IPS-NIHi7 (cell line): ENCODE data around the gene SLC25A31.

ENCODE experiments used
- DNase-seq: peaks from one replicate; pipeline ENCODE4 v3.0.0; 2012; ENCODE audit warnings: mixed read lengths; ENCODE audit errors: extremely low spot score

The SLC25A31 gene

DNA sequence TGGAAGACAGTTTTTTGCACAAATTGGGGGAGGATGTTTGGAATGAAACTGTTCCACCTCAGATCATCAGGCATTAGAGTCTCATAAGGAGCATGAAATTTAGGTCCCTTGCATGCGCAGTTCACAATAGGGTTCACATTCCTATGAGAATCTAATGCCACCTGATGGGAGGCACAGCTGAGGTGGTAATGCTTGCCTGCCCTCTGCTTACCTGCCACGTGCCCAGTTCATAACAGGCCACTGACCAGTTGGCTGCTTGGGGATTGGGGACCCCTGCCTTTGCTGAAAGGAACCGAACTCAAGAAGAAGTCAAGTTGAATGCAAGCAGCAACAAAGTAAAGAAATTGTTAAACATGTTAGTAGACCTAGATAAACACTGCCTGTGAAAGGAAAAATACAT, 47.3 kb downstream of the SLC25A31 start:
- no peak for DNase-seq

- no peak for DNase-seq
Observed at GRCh38 chr4:127778102-127778501, 47.9 kb downstream of the SLC25A31 start.

DNA sequence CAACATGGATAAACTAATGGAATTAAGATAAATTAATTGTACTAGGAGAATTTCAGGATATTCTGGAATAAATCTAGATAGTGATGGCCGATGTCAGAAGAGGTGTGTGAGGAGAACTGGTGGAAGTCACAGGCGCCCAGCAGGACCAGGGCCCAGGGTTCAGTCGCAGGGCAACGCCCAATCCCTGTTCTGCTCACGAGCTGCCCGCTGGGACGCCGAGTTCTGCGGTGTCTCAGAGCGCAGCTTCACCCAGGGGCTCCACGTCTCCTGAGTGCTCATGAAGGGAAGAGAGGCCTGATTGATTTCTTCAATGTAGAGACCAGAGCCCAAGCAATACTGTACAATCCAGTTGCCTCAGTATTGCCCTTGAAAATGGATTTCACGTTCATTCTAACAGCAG, 50.4 kb downstream of the SLC25A31 start:
- DNase-seq: no peak

DNA sequence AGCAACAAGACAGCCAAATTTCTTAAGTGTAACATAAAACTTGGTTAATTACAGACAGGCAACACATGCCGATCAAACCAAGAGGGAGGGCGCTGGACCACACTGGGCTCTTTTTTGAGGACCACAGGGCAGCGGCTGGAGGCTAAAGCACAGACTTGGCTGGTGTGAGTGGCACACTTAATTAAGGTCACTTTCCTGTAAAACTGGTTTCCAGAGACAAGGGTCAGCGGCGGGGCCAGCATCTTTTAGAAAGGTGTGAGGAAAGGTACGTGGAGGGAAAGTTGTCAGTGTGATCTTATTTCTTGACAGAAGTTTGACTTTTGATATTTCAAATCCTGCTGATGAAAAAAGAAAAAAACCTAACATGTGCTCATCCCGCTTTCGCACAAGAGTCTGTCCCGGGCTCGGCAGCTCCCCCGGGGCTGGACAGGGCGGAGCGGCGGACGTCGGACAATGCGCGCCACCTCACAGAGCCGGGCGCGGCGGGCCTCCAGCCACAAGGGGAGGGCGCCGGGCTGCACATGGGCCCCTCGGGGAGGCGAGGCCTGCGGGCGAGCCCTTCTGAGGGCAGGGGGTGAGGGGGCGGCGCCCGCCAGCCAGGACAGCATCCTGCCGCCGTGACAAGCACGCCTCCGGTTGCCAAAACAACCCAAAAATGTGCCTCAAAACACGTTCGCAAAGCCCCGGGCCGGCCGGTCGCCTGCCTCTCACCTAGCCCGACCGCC, 51.3 kb downstream of the SLC25A31 start:
- DNase-seq: peak; percentile 59

- DNase-seq: peak; percentile 96
Observed at GRCh38 chr4:127782025-127782274, 51.8 kb downstream of the SLC25A31 start.

DNA sequence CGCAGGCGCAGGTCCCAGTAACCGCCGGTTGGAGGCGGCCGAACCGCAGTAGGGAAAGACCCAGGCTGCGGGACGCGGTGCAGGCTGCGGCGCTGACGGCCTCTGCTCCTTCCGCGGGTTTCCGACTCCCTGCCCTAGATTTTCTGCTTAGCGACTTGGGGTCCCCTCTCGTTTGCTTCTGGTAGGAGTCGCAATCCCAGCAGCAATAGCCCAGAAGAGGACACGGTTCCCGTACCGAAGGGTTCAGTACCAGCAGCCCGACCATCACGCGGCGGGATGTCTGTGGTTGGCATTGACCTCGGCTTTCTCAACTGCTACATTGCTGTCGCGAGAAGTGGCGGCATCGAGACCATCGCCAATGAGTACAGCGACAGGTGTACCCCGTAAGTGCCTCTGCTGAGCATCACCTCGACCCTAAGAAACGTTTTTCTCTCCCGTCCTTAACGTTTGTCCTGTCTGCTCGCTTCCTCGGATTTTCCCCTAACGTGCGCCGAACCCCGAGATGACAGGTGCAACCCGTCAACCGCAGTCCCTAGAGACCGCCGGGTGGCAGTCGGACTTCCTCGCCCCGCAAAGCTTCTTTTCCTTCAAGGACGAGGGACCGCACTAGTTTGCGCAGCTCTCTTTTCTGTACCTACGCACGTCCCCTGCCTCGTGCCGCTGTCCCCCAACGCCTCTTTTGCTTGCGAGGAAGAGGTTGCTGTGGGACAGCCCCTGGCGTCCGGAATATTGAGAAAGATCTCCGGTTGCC, 52.2 kb downstream of the SLC25A31 start, which contains the start of gene HSPA4L:
Gene HSPA4L (plus strand): TSS at position 48 of the 751 bp plus-strand sequence. CDS start 229 bp downstream, at position 277.
- peak; percentile 24 for DNase-seq

DNA sequence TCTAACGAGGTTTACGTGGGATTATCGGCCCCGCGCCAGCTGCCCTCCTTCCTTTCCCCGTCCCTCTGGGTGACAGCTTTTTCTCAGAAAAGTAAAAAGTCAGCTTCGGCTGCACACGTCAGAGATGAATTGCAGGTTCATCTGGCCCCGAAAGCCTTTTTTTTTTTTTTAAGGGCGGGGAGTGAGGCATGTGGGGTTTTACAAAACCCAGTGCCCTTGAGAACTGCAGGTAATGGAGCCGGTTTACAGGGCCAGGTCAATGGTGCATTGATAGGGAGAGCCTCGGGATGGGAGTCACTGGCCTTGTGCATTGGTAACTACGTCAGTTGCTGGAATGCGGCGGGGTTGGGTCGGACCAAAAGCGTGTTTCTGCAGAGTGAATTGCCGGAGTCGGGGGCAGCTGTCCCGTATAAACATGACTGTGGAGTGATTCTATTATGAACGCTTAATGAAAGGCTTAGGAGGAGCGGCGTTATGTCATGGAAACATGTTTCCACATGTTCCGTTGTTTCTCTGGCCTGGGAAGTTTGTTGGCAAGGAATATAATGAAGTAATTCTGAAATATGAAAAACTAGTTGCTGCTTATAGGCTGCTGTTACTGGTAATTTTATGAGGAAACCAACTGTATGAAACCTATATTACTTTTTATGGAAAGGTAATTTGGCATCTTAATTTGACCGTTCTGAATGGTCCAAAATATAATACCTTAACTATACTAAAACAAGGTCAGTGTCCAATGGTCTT, 53.0 kb downstream of the SLC25A31 start:
- peak; percentile 53 for DNase-seq

DNA sequence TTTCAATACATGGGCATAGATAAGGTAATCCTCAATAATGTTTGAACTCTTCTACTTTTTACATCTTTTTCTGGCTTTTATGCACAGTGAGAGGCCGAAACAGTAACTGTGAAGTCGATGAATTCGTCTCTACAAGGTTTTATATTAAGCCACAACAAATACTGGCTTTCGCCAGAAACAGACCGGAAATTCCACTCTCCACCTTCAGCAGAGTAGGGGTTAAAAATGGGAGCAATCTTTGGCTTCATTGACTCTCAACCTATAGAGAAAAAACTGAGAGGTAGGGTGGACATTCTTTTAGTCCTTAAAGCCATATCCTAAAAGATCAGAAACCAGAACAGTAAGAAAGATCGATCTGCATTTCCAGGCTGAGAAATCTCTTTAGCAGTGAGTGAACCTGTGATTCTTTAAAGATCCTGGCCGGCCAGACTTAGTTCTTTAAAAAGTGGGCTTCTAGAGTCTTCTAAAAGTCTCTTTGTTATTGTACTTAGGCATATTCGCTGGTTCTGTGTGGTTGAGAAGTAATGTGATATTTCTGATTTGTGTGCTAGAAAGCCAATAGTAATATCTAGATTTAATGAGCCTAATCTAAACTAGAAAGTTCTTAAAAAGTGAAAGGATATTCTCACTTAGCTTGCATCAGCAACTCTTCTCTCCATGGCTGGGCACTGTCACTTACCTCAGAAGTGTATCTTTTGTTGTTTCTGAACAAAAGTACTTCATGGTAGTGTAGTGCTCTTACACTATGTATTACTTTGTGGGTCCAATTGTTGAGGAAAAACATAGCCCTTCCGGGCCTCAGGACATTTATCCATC, 54.0 kb downstream of the SLC25A31 start:
- DNase-seq: no peak

DNA sequence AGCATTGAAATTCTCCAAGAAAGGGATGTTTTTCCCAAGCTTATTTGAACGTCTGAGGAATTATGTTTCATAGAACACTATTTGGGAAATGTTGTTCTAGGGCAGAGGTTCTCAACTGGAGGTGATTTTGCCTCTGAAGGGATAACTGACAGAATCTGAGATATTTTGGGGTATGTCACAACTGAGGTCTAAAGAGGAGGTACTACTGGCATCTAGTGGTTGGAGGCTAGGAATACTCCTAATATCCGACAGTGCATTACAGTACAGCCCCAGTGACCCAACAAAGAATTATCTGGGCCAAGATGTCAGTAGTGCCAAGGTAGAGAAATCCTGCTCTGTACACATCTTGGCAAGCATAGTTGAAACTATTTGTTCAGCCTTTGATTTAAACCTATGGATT, 58.3 kb downstream of the SLC25A31 start:
- peak; percentile 48 for DNase-seq

- DNase-seq: no peak
Observed at GRCh38 chr4:127791391-127791790, 61.2 kb downstream of the SLC25A31 start.

GRCh38 chr4:127793528-127793927, 63.3 kb downstream of the SLC25A31 start:
- no peak for DNase-seq

- DNase-seq: no peak
Observed at GRCh38 chr4:127799711-127800110, 69.5 kb downstream of the SLC25A31 start.

DNA sequence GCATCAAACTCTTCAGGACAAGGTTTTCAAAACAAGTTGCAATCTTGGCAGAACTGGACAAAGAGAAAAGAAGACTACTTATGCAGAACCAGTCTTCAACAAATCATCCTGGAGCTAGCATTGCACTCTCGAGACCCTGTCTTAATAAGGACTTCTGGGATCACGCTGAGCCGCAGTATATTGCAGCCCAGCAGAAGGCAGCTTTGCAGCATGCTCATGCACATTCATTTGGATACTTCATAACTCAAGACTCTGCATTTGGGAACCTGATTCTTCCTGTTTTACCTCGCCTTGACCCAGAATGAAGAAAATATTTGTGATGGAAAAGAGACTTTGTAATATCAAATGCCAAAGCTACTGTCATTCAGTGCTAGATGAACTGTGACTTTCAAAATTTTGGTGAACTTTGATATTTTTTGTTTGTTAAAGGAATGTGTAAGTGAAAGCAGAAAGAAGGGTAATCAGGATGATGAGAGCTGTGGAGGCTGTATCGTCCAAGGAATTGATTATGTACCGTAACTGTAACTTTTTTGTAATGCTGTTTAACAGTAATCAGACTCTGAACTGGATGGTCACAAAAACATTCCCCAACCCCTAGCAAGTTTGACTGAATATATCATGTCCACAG, 79.1 kb downstream of the SLC25A31 start:
- DNase-seq: no peak

DNA sequence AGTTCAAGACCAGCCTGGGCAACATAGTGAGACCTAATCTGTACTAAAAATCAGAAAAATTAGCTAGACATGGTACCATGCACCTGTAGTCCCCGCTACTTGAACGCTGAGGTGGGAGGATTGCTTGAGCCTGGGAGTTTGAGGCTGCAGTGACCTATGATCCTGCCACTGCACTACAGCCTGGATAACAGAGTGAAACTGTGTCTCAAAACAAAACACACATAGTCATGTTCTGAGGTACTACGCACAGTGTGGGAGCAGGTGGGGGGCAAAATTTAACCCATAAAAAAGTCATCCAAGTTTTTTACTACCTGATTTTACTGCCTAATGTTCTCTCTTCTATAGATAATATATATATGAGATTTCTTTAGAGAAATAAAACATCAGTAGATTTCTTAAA, 80.4 kb downstream of the SLC25A31 start:
- DNase-seq: no peak

GRCh38 chr4:127822430-127822829, 92.2 kb downstream of the SLC25A31 start:
- no peak for DNase-seq
